Cardiac muscle cell (in vitro differentiated cells and primary cell): ENCODE results near the gene GPR139. TPM values are rescaled to one million over a fixed set of nuclear protein-coding genes. Genes with fewer than 3 reads are reported as not detected.

Source experiments
- DNase-seq, 2 donors: peaks; one replicate each; pipeline versions ENCODE4 v3.0.0 to v3.0.0-alpha.2; 2010 to 2017; ENCODE audit warnings: low read depth in 1 of 2, low spot score in 1 of 2
- H3K27ac ChIP-seq: fragments of 200-600 bp; sonication (generic); 2 replicates; pipeline ENCODE4 v1.5.1; 2016
- H3K27me3 ChIP-seq: fragments of 200-600 bp; sonication (generic); 2 replicates; pipeline ENCODE4 v1.6.0; 2016; ENCODE audit warnings: control low read depth
- H3K36me3 ChIP-seq: fragments of 200-600 bp; sonication (generic); 2 replicates; pipeline ENCODE4 v1.5.1; 2016; ENCODE audit warnings: control low read depth
- H3K4me1 ChIP-seq: fragments of 200-600 bp; sonication (generic); 2 replicates; pipeline ENCODE4 v1.8.1; 2017; ENCODE audit warnings: low read depth, mild to moderate bottlenecking, mixed run types
- H3K4me3 ChIP-seq: fragments of 200-600 bp; sonication (generic); 2 replicates; pipeline ENCODE4 v1.5.1; 2016; ENCODE audit warnings: mild to moderate bottlenecking
- H3K9me3 ChIP-seq: fragments of 200-600 bp; sonication (generic); 2 replicates; pipeline ENCODE4 v1.5.1; 2017; ENCODE audit warnings: low read depth, mild to moderate bottlenecking, control low read depth
- CTCF ChIP-seq: IDR thresholded peaks from 2 replicates; pipeline ENCODE4 v1.5.1; 2012; ENCODE audit warnings: low read depth, mild to moderate bottlenecking, low read length
- polyA plus RNA-seq: library from polyadenylated mRNA; unstranded; fragments of >200 nt; fragmentation: Nextera tagmentation; extraction: Ambion mirVana; gene quantifications from 2 replicates; pipeline ENCODE4 v1.2.1, GENCODE V29; 2016
- total RNA-seq: library from RNA; depleted of rRNA; stranded (reverse); fragments of >200 nt; gene quantifications from 2 replicates; pipeline ENCODE4 v1.2.3, GENCODE V29; 2016

Gene GPR139
- total and polyA plus RNA-seq, 2 experiments from 2014 or later, result not detected

DNA sequence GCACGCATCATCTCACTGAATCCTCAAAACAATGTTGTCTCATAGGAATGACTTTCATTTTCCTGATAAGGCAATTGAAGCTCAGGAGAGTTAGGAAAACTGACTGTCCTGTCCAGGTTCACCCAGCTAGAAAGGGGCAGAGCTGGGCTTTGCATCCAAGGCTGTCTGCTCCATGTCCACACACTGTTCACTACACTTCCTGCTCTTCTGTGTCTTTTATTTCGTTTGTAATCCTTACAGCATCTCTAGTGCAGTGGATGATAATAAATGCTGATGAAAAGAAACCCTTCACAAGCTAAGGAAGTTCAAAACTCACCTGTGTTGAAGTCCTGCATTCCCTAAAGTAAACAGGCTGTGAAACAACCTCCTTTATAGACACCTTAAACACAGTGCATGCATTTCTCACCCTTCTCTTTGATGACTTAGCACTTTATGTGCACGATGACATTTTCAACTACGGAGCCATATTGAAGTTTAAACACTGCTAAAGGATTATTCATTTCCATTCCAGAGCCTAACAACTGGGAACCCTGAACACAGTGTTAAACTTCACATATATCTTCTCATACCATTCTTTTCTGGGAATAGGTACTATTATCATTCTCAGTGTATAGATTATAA lies 31.0 kb upstream of the GPR139 start:
- TF ChIP-seq CTCF, result no peak
- peaks cover 6% of the 10 kb centered on the region for H3K27me3 ChIP-seq

DNA sequence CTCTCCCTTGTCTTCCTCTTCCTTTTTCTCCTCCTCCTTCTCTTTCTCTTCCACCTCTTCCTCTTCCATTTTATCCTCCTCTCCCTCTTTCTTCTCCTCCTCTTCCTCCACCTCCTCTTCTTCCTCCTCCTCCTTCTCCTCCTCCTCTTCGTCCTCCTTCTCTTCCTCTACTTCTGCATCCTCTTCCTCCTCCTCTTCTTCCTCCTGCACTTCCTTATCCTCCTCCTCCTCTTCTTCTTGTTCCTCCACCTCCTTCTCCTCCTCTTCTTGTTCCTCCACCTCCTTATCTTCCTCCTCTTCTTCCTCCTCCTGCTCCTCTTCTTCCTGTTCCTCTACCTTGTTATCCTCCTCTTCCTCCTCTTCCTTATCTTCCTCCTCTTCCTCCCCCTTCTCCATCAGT lies 28.8 kb upstream of the GPR139 start:
- H3K27ac ChIP-seq, result no peak overlapping the region
- H3K4me3 ChIP-seq, result no peak overlapping the region
- no peak for DNase-seq
- peaks cover 6% of the 10 kb centered on the region for H3K27me3 ChIP-seq
- TF ChIP-seq CTCF, result no peak
- H3K36me3 ChIP-seq, result no peaks in the 10 kb centered on the region
- no peaks in the 10 kb centered on the region for H3K9me3 ChIP-seq
- no peaks in the 10 kb centered on the region for H3K4me1 ChIP-seq

More for the DNA sequence above, 31.0 kb upstream of the GPR139 start:
- no peaks in the 10 kb centered on the region for H3K4me1 ChIP-seq
- no peaks in the 10 kb centered on the region for H3K9me3 ChIP-seq
- no peaks in the 10 kb centered on the region for H3K36me3 ChIP-seq
- no peak overlapping the region for H3K27ac ChIP-seq
- H3K4me3 ChIP-seq, result no peak overlapping the region
- DNase-seq, result no peak

GRCh38 chr16:20102021-20102420 lies 28.3 kb upstream of the GPR139 start:
- Histone ChIP-seq H3K9me3 (no peaks in the 10 kb centered on the region), H3K27me3 (peaks cover 9% of the 10 kb centered on the region), H3K27ac (no peak overlapping the region), H3K4me1 (no peaks in the 10 kb centered on the region), H3K36me3 (no peaks in the 10 kb centered on the region), H3K4me3 (no peak overlapping the region)
- TF ChIP-seq CTCF, result no peak
- no peak for DNase-seq

- no peak for DNase-seq
- Histone ChIP-seq H3K36me3 (no peaks in the 10 kb centered on the region), H3K9me3 (no peaks in the 10 kb centered on the region), H3K27me3 (peaks cover 9% of the 10 kb centered on the region), H3K4me1 (no peaks in the 10 kb centered on the region), H3K4me3 (no peak overlapping the region), H3K27ac (no peak overlapping the region)
- no peak for TF ChIP-seq CTCF
These were observed 25.7 kb upstream of the GPR139 start for GRCh38 chr16:20099375-20099774.

- H3K4me3 ChIP-seq, result no peak overlapping the region
- H3K9me3 ChIP-seq, result no peaks in the 10 kb centered on the region
- peaks cover 8% of the 10 kb centered on the region for H3K27me3 ChIP-seq
- no peak for DNase-seq
- no peak overlapping the region for H3K27ac ChIP-seq
- no peak for TF ChIP-seq CTCF
- H3K4me1 ChIP-seq, result no peaks in the 10 kb centered on the region
- no peaks in the 10 kb centered on the region for H3K36me3 ChIP-seq
These were observed 20.5 kb upstream of the GPR139 start for GRCh38 chr16:20094157-20094556.
